H1 (cell line): ENCODE results near the gene GOLGA6C. TPM values are rescaled to one million over a fixed set of nuclear protein-coding genes. Genes with fewer than 3 reads are reported as not detected.
"Not testable (repeated sequence)": the region's sequence is repeated elsewhere in the genome, so short reads cannot be mapped to it uniquely, and the experiment has no call there.

Source experiments
- CTCF ChIA-PET: fragments of 300-600 bp; sonication (Branson Sonifier 250); formaldehyde crosslinking; loops from one replicate; lab custom pipeline; 2021; ENCODE audit not compliant: partially characterized antibody; lab: Charles Lee
- POLR2A ChIA-PET: fragments of 300-600 bp; sonication (Branson Sonifier 250); formaldehyde crosslinking; loops from one replicate; lab custom pipeline; 2021; ENCODE audit warnings: inconsistent platforms; ENCODE audit not compliant: partially characterized antibody; lab: Charles Lee
- DNase-seq, 2 experiments: peaks; one replicate each; pipeline versions ENCODE4 v3.0.0 to v3.0.0-alpha.2; 2010 to 2022; ENCODE audit warnings: low spot score in 2 of 2, low read depth in 1 of 2, mixed read lengths in 1 of 2
- FAIRE-seq: peaks from 2 replicates; lab custom pipeline; 2011; peaks lifted over from hg19 to GRCh38; lab: Jason Lieb, UNC
- H2AFZ ChIP-seq: 2 replicates; pipeline ENCODE4 v1.8.1; 2012; ENCODE audit warnings: low read length, inconsistent platforms
- H2AK5ac ChIP-seq: 2 replicates; pipeline ENCODE4 v1.6.1; 2013; ENCODE audit warnings: low read depth, low read length
- H2BK120ac ChIP-seq: replicated peaks from 2 replicates; pipeline ENCODE3; 2013; ENCODE audit warnings: low read depth, low read length, inconsistent platforms
- H2BK12ac ChIP-seq: 2 replicates; pipeline ENCODE4 v1.6.1; 2013; ENCODE audit warnings: low read depth, low read length
- H2BK15ac ChIP-seq: 2 replicates; pipeline ENCODE4 v1.6.1; 2013; ENCODE audit warnings: low read length
- H2BK20ac ChIP-seq: 2 replicates; pipeline ENCODE4 v1.6.1; 2013; ENCODE audit warnings: low read length
- H2BK5ac ChIP-seq: 2 replicates; pipeline ENCODE4 v1.6.1; 2013; ENCODE audit warnings: low read depth, low read length
- H3K14ac ChIP-seq: 2 replicates; pipeline ENCODE4 v1.6.1; 2013; ENCODE audit warnings: inconsistent platforms; ENCODE audit not compliant: insufficient read length
- H3K18ac ChIP-seq: 2 replicates; pipeline ENCODE4 v1.6.1; 2013; ENCODE audit warnings: low read length; ENCODE audit errors: extremely low read depth
- H3K23ac ChIP-seq: 2 replicates; pipeline ENCODE4 v1.6.1; 2013; ENCODE audit warnings: inconsistent platforms; ENCODE audit not compliant: insufficient read length
- H3K23me2 ChIP-seq: 2 replicates; pipeline ENCODE4 v1.6.1; 2013; ENCODE audit warnings: low read depth, low read length
- H3K27ac ChIP-seq: 2 replicates; pipeline ENCODE4 v1.6.1; 2011; ENCODE audit warnings: low read depth, low read length, inconsistent platforms
- H3K27me3 ChIP-seq, 4 experiments: replicated peaks in 1 of 4; 1 replicate in 1 of 4; 2 replicates in 3 of 4; pipeline versions ENCODE4 v1.6.1 to v1.8.1; 2011 to 2013; ENCODE audit warnings: low read length in 3 of 4, mild to moderate bottlenecking in 3 of 4, inconsistent platforms in 2 of 4, mixed read lengths in 2 of 4, moderate library complexity in 1 of 4; ENCODE audit not compliant: control insufficient read depth in 3 of 4, insufficient read depth in 3 of 4; ENCODE audit errors: extremely low read depth in 1 of 4
- H3K36me3 ChIP-seq, 4 experiments: 2 replicates each; pipeline versions ENCODE4 v1.6.1 to v1.8.1; 2011 to 2013; ENCODE audit warnings: mild to moderate bottlenecking in 4 of 4, low read length in 3 of 4, moderate library complexity in 2 of 4, control low read depth in 1 of 4, inconsistent platforms in 1 of 4; ENCODE audit not compliant: insufficient read depth in 4 of 4, control insufficient read depth in 2 of 4
- H3K4ac ChIP-seq: replicated peaks from 2 replicates; pipeline ENCODE3; 2013; ENCODE audit warnings: low read length, low read depth, mixed read lengths, inconsistent platforms; ENCODE audit not compliant: insufficient read length
- H3K4me1 ChIP-seq, 4 experiments: replicated peaks in 1 of 4; 1 replicate in 1 of 4; 2 replicates in 3 of 4; pipeline versions ENCODE4 v1.6.1 to v1.8.1; 2011 to 2013; ENCODE audit warnings: low read length in 3 of 4, inconsistent platforms in 2 of 4, mixed read lengths in 1 of 4; ENCODE audit not compliant: insufficient read depth in 4 of 4, control insufficient read depth in 3 of 4
- H3K4me2 ChIP-seq, 2 experiments: 2 replicates each; pipeline versions ENCODE4 v1.6.1 to v1.8.1; 2011 to 2013; ENCODE audit warnings: low read depth in 2 of 2, low read length in 2 of 2, control low read depth in 1 of 2, inconsistent platforms in 1 of 2, mild to moderate bottlenecking in 1 of 2; ENCODE audit not compliant: insufficient read depth in 1 of 2
- H3K4me3 ChIP-seq, 4 experiments: fragments of 200-600, 300-600 bp in 1 of 4; sonication (generic), shearing (Covaris generic), sonication (Bioruptor Twin) in 1 of 4; 2 replicates each; pipeline versions ENCODE4 v1.5.1 to v1.8.1; 2011 to 2016; ENCODE audit warnings: low read length in 4 of 4, low read depth in 3 of 4, control low read depth in 2 of 4, inconsistent platforms in 2 of 4, mild to moderate bottlenecking in 2 of 4, mixed read lengths in 1 of 4, moderate library complexity in 1 of 4; ENCODE audit not compliant: insufficient read depth in 2 of 4; ENCODE audit errors: extremely low read depth in 1 of 4
- H3K56ac ChIP-seq: replicated peaks from 2 replicates; pipeline ENCODE3; 2013; ENCODE audit warnings: low read depth, mild to moderate bottlenecking, mixed read lengths, low read length, inconsistent platforms; ENCODE audit not compliant: insufficient read length
- H3K79me1 ChIP-seq: 2 replicates; pipeline ENCODE4 v1.6.1; 2013; ENCODE audit warnings: low read depth, low read length, control low read depth
- H3K79me2 ChIP-seq, 2 experiments: 2 replicates each; pipeline versions ENCODE4 v1.6.1 to v1.8.1; 2012 to 2013; ENCODE audit warnings: low read length in 2 of 2, mild to moderate bottlenecking in 2 of 2, inconsistent platforms in 1 of 2; ENCODE audit not compliant: insufficient read depth in 2 of 2, control insufficient read depth in 1 of 2
- H3K9ac ChIP-seq, 4 experiments: replicated peaks in 1 of 4; 1 replicate in 1 of 4; 2 replicates in 3 of 4; pipeline versions ENCODE4 v1.6.1 to v1.8.1; 2011 to 2013; ENCODE audit warnings: low read depth in 3 of 4, low read length in 3 of 4, control low read depth in 2 of 4, mild to moderate bottlenecking in 2 of 4, moderate library complexity in 2 of 4, inconsistent platforms in 1 of 4; ENCODE audit errors: extremely low read depth in 1 of 4
- H3K9me3 ChIP-seq, 2 experiments: 2 replicates each; pipeline versions ENCODE4 v1.6.1 to v1.8.1; 2012 to 2013; ENCODE audit warnings: mild to moderate bottlenecking in 2 of 2, moderate library complexity in 2 of 2, control low read depth in 1 of 2, inconsistent platforms in 1 of 2, low read depth in 1 of 2, low read length in 1 of 2, mixed read lengths in 1 of 2; ENCODE audit not compliant: insufficient read depth in 2 of 2
- H4K20me1 ChIP-seq, 2 experiments: replicated peaks in 1 of 2; 2 replicates each; pipeline versions ENCODE3 to v1.8.1; 2011 to 2013; ENCODE audit warnings: inconsistent platforms in 2 of 2, low read length in 2 of 2, mild to moderate bottlenecking in 1 of 2; ENCODE audit not compliant: insufficient read depth in 2 of 2, control insufficient read depth in 1 of 2
- H4K5ac ChIP-seq: 2 replicates; pipeline ENCODE4 v1.6.1; 2013; ENCODE audit warnings: low read length, low read depth, mixed read lengths, inconsistent platforms; ENCODE audit not compliant: insufficient read length
- H4K8ac ChIP-seq: 2 replicates; pipeline ENCODE4 v1.8.0; 2013; ENCODE audit warnings: mild to moderate bottlenecking, moderate library complexity, low read length, inconsistent platforms; ENCODE audit not compliant: insufficient read depth; ENCODE audit errors: extremely low read depth
- H4K91ac ChIP-seq: replicated peaks from 2 replicates; pipeline ENCODE3; 2013; ENCODE audit warnings: low read length, mixed read lengths, inconsistent platforms; ENCODE audit not compliant: insufficient read length
- WGBS, 2 experiments: shearing (Covaris generic) in 1 of 2; methylation state at CpG; one replicate each; pipeline versions ENCODE4 v1.1.6 to v1.1.7; 2013 to 2015; ENCODE audit warnings: low lambda C conversion rate in 2 of 2, mixed read lengths in 2 of 2, inconsistent platforms in 1 of 2, low coverage in 1 of 2, missing lambda C conversion rate in 1 of 2; ENCODE audit not compliant: insufficient replicate concordance in 2 of 2, insufficient coverage in 1 of 2, insufficient read length in 1 of 2; ENCODE audit errors: extremely low coverage in 1 of 2, missing lambda C conversion rate in 1 of 2; 5-methylcytosine and 5-hydroxymethylcytosine counted together
- polyA plus RNA-seq, 7 experiments: library from polyadenylated mRNA; depleted of rRNA in 3 of 7; stranded (reverse) in 5 of 7; unstranded in 2 of 7; fragments of >200 nt in 5 of 7; fragments of 200-250 nt in 2 of 7; gene quantifications; 1 replicate in 5 of 7; 2 replicates in 1 of 7; 4 replicates in 1 of 7; pipeline versions ENCODE4 v1.2.1 to v1.2.3, GENCODE V29; 2011 to 2013; ENCODE audit warnings: missing spikeins in 2 of 7, mixed read lengths in 2 of 7
- total RNA-seq: library from RNA; stranded (reverse); fragmentation: NEBNext Ultra II Directional; extraction: Animal tissue kit (Norgen Biotek cat#: 25700); gene quantifications from 2 replicates; pipeline ENCODE4 v1.2.1, GENCODE V29; 2021

GOLGA6C gene
- total and polyA plus RNA-seq, 2 of the 8 experiments (the other 6 are each of a cell fraction or from before 2014, with no cell fraction given), result 0.14 to 0.35 TPM

GRCh38 chr15:75300026-75300425 is 41.9 kb downstream of the GOLGA6C start:
- WGBS, 2 experiments, result 68% methylated on average over 4 of the region's 6 CpGs; no CpG with 5 or more reads in 1 of the 2 experiments
- H2AFZ ChIP-seq, H3K4ac ChIP-seq, H2BK5ac ChIP-seq, H3K79me1 ChIP-seq, H4K8ac ChIP-seq, H3K23me2 ChIP-seq, H3K27ac ChIP-seq, H3K4me1 ChIP-seq, H3K18ac ChIP-seq, H3K27me3 ChIP-seq, H4K91ac ChIP-seq, H3K9ac ChIP-seq, H4K20me1 ChIP-seq, H3K4me3 ChIP-seq, H2BK12ac ChIP-seq, DNase-seq, H2AK5ac ChIP-seq, H3K36me3 ChIP-seq, H4K5ac ChIP-seq, H2BK15ac ChIP-seq, H2BK120ac ChIP-seq, H3K79me2 ChIP-seq, H2BK20ac ChIP-seq, H3K4me2 ChIP-seq, H3K9me3 ChIP-seq, H3K14ac ChIP-seq, H3K56ac ChIP-seq, H3K23ac ChIP-seq, POLR2A ChIA-PET, FAIRE-seq: not testable (repeated sequence)
- CTCF ChIA-PET, result interaction anchor here (0.9 to 1.8 kb wide), 4 partner anchors 8 to 1235 kb away, joined by 3 to 7 read pairs (median 4); no protein-coding TSS in a partner anchor
